Endothelial cell of umbilical vein (primary cell): ENCODE measurements around the gene UIMC1. TPM values are rescaled to one million over a fixed set of nuclear protein-coding genes. Genes with fewer than 3 reads are reported as not detected.

Source experiments
- Bru-seq: library from RNA; stranded (reverse); fragments of 400-500 nt; gene quantifications from one replicate; lab custom pipeline; 2021; lab: Mats Ljungman, UMichigan
- BruChase-seq, 2 experiments: library from RNA; stranded (reverse); fragments of 400-500 nt; gene quantifications; one replicate each; lab custom pipeline; 2021; lab: Mats Ljungman, UMichigan
- BruUV-seq: library from RNA; stranded (reverse); fragments of 400-500 nt; replicated peaks from 2 replicates; lab custom pipeline; 2021; lab: Mats Ljungman, UMichigan
- CTCF ChIA-PET: fragments of 300-600, 350-600 bp; sonication (Branson Sonifier 250); formaldehyde crosslinking; loops from one replicate; lab custom pipeline; 2021; ENCODE audit warnings: antibody characterized with exemption, inconsistent platforms; lab: Charles Lee
- POLR2A ChIA-PET: fragments of 300-600, 350-600 bp; sonication (Branson Sonifier 250); formaldehyde crosslinking; loops from one replicate; lab custom pipeline; 2021; ENCODE audit warnings: antibody characterized with exemption, inconsistent platforms; lab: Charles Lee
- DNase-seq: peaks from one replicate; pipeline ENCODE4 v3.0.0-alpha.2; 2011; ENCODE audit warnings: low read depth, low spot score
- FAIRE-seq: peaks from 2 replicates; lab custom pipeline; 2011; peaks lifted over from hg19 to GRCh38; lab: Jason Lieb, UNC
- H2AFZ ChIP-seq: 2 replicates; pipeline ENCODE4 v1.6.0; 2012; ENCODE audit warnings: low read depth, low read length, control low read depth, inconsistent platforms
- H3K27ac ChIP-seq: 2 replicates; pipeline ENCODE4 v1.5.1; 2011; ENCODE audit warnings: low read depth, mild to moderate bottlenecking, control low read depth, low read length, moderate library complexity; ENCODE audit not compliant: insufficient read depth
- H3K27me3 ChIP-seq, 2 experiments: 2 replicates each; pipeline versions ENCODE4 v1.6.0 to v1.6.1; 2011; ENCODE audit warnings: low read length in 2 of 2, mixed read lengths in 1 of 2; ENCODE audit not compliant: control insufficient read depth in 2 of 2, insufficient read depth in 2 of 2
- H3K36me3 ChIP-seq, 2 experiments: 2 replicates in 1 of 2; 3 replicates in 1 of 2; pipeline ENCODE4 v1.5.1; 2011; ENCODE audit warnings: low read length in 2 of 2, mild to moderate bottlenecking in 1 of 2, moderate library complexity in 1 of 2; ENCODE audit not compliant: control insufficient read depth in 2 of 2, insufficient read depth in 2 of 2; ENCODE audit errors: extremely low read depth in 1 of 2
- H3K4me1 ChIP-seq: 3 replicates; pipeline ENCODE4 v1.5.1; 2011; ENCODE audit warnings: mild to moderate bottlenecking, low read length; ENCODE audit not compliant: control insufficient read depth, insufficient read depth; ENCODE audit errors: extremely low read depth
- H3K4me2 ChIP-seq: 2 replicates; pipeline ENCODE4 v1.6.1; 2011; ENCODE audit warnings: low read length, control low read depth, mixed read lengths; ENCODE audit not compliant: insufficient read depth
- H3K4me3 ChIP-seq, 3 experiments: fragments of 200-600 bp in 1 of 3; sonication (generic), shearing (Covaris generic) in 1 of 3; replicated peaks in 1 of 3; 2 replicates each; pipeline ENCODE4 v1.5.1; 2011 to 2016; ENCODE audit warnings: control low read depth in 3 of 3, low read length in 3 of 3, mild to moderate bottlenecking in 2 of 3, inconsistent platforms in 1 of 3, low read depth in 1 of 3, moderate library complexity in 1 of 3; ENCODE audit not compliant: insufficient read depth in 1 of 3
- H3K79me2 ChIP-seq: 2 replicates; pipeline ENCODE4 v1.6.0; 2012; ENCODE audit warnings: low read length, inconsistent platforms; ENCODE audit not compliant: control insufficient read depth, insufficient read depth
- H3K9ac ChIP-seq: replicated peaks from 2 replicates; pipeline ENCODE3; 2011; ENCODE audit warnings: low read length, control low read depth; ENCODE audit not compliant: insufficient read depth; ENCODE audit errors: extremely low read depth
- H3K9me1 ChIP-seq: replicated peaks from 3 replicates; pipeline ENCODE4 v1.6.0; 2011; ENCODE audit warnings: mild to moderate bottlenecking, low read length; ENCODE audit not compliant: control insufficient read depth, insufficient read depth; ENCODE audit errors: extremely low read depth
- H3K9me3 ChIP-seq: replicated peaks from 2 replicates; pipeline ENCODE4 v1.5.1; 2012; ENCODE audit warnings: low read length, inconsistent platforms; ENCODE audit not compliant: control insufficient read depth, insufficient read depth
- H4K20me1 ChIP-seq: replicated peaks from 2 replicates; pipeline ENCODE3; 2011; ENCODE audit warnings: mild to moderate bottlenecking, low read length; ENCODE audit not compliant: control insufficient read depth, insufficient read depth; ENCODE audit errors: extremely low read depth
- MYC ChIP-seq: IDR thresholded peaks from one replicate; pipeline ENCODE4 v1.6.1; 2011; ENCODE audit warnings: mild to moderate bottlenecking, low read depth, low read length
- POLR2A ChIP-seq: IDR thresholded peaks from 2 replicates; pipeline ENCODE4 v1.6.1; 2012; ENCODE audit warnings: low read depth, mild to moderate bottlenecking, control low read depth, low read length
- POLR2AphosphoS5 ChIP-seq: IDR thresholded peaks from 2 replicates; pipeline ENCODE4 v1.6.1; 2012; ENCODE audit warnings: low read depth, mild to moderate bottlenecking, control low read depth, low read length, moderate library complexity; ENCODE audit not compliant: insufficient read depth
- dilution Hi-C: fragments of 300-500 bp; cut with MboI; formaldehyde crosslinking; loops from one replicate; pipeline ENCODE4 v1.15.0; 2019; ENCODE audit warnings: low sequenced_read_pairs; ENCODE audit not compliant: extremely low pct_ligation_motif_present
- intact Hi-C: fragments of 100-400 bp; cut with micrococcal nuclease; formaldehyde crosslinking; loops from one replicate; pipeline ENCODE4 v1.10.0; 2022
- long read RNA-seq: library from polyadenylated mRNA; stranded (forward); transcript quantifications from one replicate; pipeline ENCODE4 v2.0.0, GENCODE V29; 2021
- polyA minus RNA-seq, 3 experiments: library from RNA; depleted of rRNA, polyadenylated mRNA; stranded (reverse); fragments of >200 nt; gene quantifications; 1 replicate in 1 of 3; 2 replicates in 2 of 3; pipeline ENCODE4 v1.2.3, GENCODE V29; 2011
- polyA plus RNA-seq, 4 experiments: library from polyadenylated mRNA; depleted of rRNA in 3 of 4; stranded (reverse) in 3 of 4; unstranded in 1 of 4; fragments of >200 nt; gene quantifications; 2 replicates each; pipeline versions ENCODE4 v1.2.1 to v1.2.3, GENCODE V29; 2011 to 2012; ENCODE audit warnings: missing spikeins in 1 of 4
- total RNA-seq: library from RNA; stranded (reverse); gene quantifications from 2 replicates; pipeline ENCODE4 v1.2.3, GENCODE V29; 2021
- TF ChIP-seq, protein P1 (sequence below): IDR thresholded peaks from 2 replicates; pipeline ENCODE4 v1.6.1; 2011; ENCODE audit not compliant: insufficient read depth, insufficient read length

UIMC1 gene
- total RNA-seq (56.5 and 60.1 TPM in 2 replicates), polyA plus RNA-seq (16.9 and 17.2 TPM in 2 replicates), polyA minus RNA-seq (27.8 and 34.5 TPM in 2 replicates), Bru-seq, nascent RNA (percentile 94 among the genes with signal in this experiment), BruChase-seq, experiment 1, labeled RNA remaining after a 6-hour chase (percentile 86 among the genes with signal in this experiment), BruChase-seq, experiment 2, labeled RNA remaining after a 2-hour chase (percentile 84 among the genes with signal in this experiment)
- polyA plus RNA-seq (2011; cell fraction: cytosol; rRNA removed): 30.0 and 31.4 TPM in 2 replicates
- polyA plus RNA-seq (2011; cell fraction: nucleus; rRNA removed): 74.5 and 87.1 TPM in 2 replicates
- 27.9 and 28.5 TPM in 2 replicates for polyA plus RNA-seq (2012)
- polyA minus RNA-seq (2011; cell fraction: cytosol; rRNA and poly(A)+ RNA removed): 15.3 TPM
- 46.1 and 60.7 TPM in 2 replicates for polyA minus RNA-seq (2011; cell fraction: nucleus; rRNA and poly(A)+ RNA removed)
- long read RNA-seq, transcript UIMC1-201 (15 exons, 2,570 nt): major isoform, 15 of 66 reads
- long read RNA-seq, transcript UIMC1-212 (15 exons, 2,502 nt): minor isoform, 11 of 66 reads
- long read RNA-seq, partial matches to known transcripts: 8 of 66 reads
- long read RNA-seq, other reads (novel, unspliced or antisense): 31 of 66 reads

DNA sequence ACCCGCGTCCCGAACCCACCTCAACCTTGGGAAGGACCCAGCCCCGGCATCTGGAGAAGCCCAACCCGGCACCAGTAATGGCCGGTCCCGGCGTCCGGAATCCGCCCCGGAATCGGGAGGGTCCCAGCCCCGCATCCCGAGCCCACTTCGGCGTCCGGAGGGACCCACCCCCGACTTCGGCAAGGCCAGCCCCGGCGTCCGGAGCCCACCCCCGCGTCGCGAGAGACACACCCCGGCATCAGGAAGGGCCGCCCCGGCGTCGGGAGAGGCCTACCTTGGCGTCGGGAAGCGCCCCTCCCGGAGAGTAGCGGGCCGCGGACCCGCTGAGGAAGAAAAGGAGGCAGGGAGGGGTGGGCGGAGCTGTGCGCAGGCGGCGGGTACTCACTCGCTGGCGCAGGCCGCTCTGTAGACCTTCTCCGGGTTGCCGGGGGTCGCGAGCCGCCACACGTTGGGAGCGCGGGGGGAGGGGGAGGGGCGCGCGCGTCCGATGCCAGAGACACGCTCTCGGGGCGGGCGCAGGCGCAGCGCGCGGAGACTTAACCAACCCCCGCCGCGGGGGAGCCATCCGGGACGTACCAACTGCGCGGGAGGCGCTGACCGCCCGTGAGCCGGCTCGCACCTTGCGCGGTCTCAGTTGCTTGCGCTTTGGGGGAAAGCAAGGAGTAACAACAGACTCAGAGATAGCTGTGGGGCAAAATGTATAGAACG lies at the start of gene UIMC1:
Gene UIMC1 (minus strand): TSS at position 515 of the 708 bp plus-strand sequence. CDS start 24,164 bp downstream, outside the sequence.
- TF ChIP-seq POLR2A (peak; percentile 56), MYC (no peak), POLR2AphosphoS5 (peak; percentile 93)
- TF ChIP-seq, protein P1, sequence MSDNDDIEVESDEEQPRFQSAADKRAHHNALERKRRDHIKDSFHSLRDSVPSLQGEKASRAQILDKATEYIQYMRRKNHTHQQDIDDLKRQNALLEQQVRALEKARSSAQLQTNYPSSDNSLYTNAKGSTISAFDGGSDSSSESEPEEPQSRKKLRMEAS: peak; percentile 31
- intact Hi-C loops: loop anchor here (1.0 kb wide), 2 partner anchors 12 to 16 kb away; partner anchors contain the start of gene ZNF346
- no peak for FAIRE-seq

More for the DNA sequence above, at the start of gene UIMC1:
- Histone ChIP-seq H3K4me1 (peaks cover 16% of the 10 kb centered on the region), H3K27me3 (no peaks in the 10 kb centered on the region), H4K20me1 (no peaks in the 10 kb centered on the region), H3K9me3 (no peaks in the 10 kb centered on the region), H3K36me3 (no peaks in the 10 kb centered on the region), H3K4me3 (peak within 1 kb of the TSS; percentile 77 to 99 (median 82)), H3K27ac (peak within 1 kb of the TSS; percentile 73), H2AFZ (peak within 1 kb of the TSS; percentile 63), H3K9me1 (no peaks in the 10 kb centered on the region), H3K79me2 (peaks cover 48% of the 10 kb centered on the region), H3K4me2 (peak within 1 kb of the TSS; percentile 83), H3K9ac (peak within 1 kb of the TSS; percentile 96)
- ChIA-PET CTCF (interaction anchor here (0.7 to 4.1 kb wide), 9 partner anchors 12 to 443 kb away, joined by 3 to 16 read pairs (median 4); partner anchors contain the start of gene ZNF346), POLR2A (interaction anchor here (0.6 to 1.1 kb wide), 4 partner anchors 12 to 469 kb away, joined by 3 to 7 read pairs (median 4); partner anchors contain the start of gene RNF44)
- DNase-seq: peak; percentile 96
- dilution Hi-C loops: no loop called here
- BruUV-seq: TSS peak; percentile 60
